ENCODE results near the gene USP22.

USP22 gene

GRCh38 chr17:21020622-21021021 is 22.2 kb downstream of the USP22 start:
- no peak for DNase-seq (ENCODE audit: low read depth in 2 of 2)

- no peak for DNase-seq (ENCODE audit: low read depth in 2 of 2)
Observed at GRCh38 chr17:21019976-21020586, 22.7 kb downstream of the USP22 start.

GRCh38 chr17:21018894-21019293 is 23.9 kb downstream of the USP22 start:
- DNase-seq (ENCODE audit: low read depth in 2 of 2), result no peak

GRCh38 chr17:21017861-21018260 is 24.9 kb downstream of the USP22 start:
- DNase-seq (ENCODE audit: low read depth in 2 of 2), result no peak

- no peak for DNase-seq (ENCODE audit: low read depth in 2 of 2)
Observed at GRCh38 chr17:21017256-21017655, 25.6 kb downstream of the USP22 start.

- no peak for DNase-seq (ENCODE audit: low read depth in 2 of 2)
Observed at GRCh38 chr17:21016826-21017225, 26.0 kb downstream of the USP22 start.

GRCh38 chr17:21015564-21015963 is 27.2 kb downstream of the USP22 start:
- no peak for DNase-seq (ENCODE audit: low read depth in 2 of 2)

- DNase-seq (ENCODE audit: low read depth in 2 of 2), result no peak
Observed at GRCh38 chr17:21014498-21014897, 28.3 kb downstream of the USP22 start.

- DNase-seq (ENCODE audit: low read depth in 2 of 2), result no peak
Observed at GRCh38 chr17:21013983-21014382, 28.8 kb downstream of the USP22 start.

GRCh38 chr17:21012736-21013135 is 30.1 kb downstream of the USP22 start:
- DNase-seq (ENCODE audit: low read depth in 2 of 2), result no peak

GRCh38 chr17:21010705-21011596 is 31.9 kb downstream of the USP22 start:
- DNase-seq (ENCODE audit: low read depth in 2 of 2), result no peak

GRCh38 chr17:21008992-21009671 is 33.7 kb downstream of the USP22 start:
- DNase-seq (ENCODE audit: low read depth in 2 of 2), result no peak

GRCh38 chr17:21008160-21008915 is 34.5 kb downstream of the USP22 start:
- no peak for DNase-seq (ENCODE audit: low read depth in 2 of 2)

- no peak for DNase-seq (ENCODE audit: low read depth in 2 of 2)
Observed at GRCh38 chr17:21007646-21008045, 35.2 kb downstream of the USP22 start.

GRCh38 chr17:21005803-21006202 is 37.0 kb downstream of the USP22 start:
- no peak for DNase-seq (ENCODE audit: low read depth in 2 of 2)

GRCh38 chr17:21005367-21005766 is 37.4 kb downstream of the USP22 start:
- no peak for DNase-seq (ENCODE audit: low read depth in 2 of 2)

GRCh38 chr17:21004016-21004930 is 38.5 kb downstream of the USP22 start:
- DNase-seq (ENCODE audit: low read depth in 2 of 2), result no peak

- no peak for DNase-seq (ENCODE audit: low read depth in 2 of 2)
Observed at GRCh38 chr17:21003007-21003621, 39.7 kb downstream of the USP22 start.

GRCh38 chr17:21002309-21003006 is 40.4 kb downstream of the USP22 start:
- no peak for DNase-seq (ENCODE audit: low read depth in 2 of 2)

GRCh38 chr17:21001813-21002221 is 41.0 kb downstream of the USP22 start:
- DNase-seq (ENCODE audit: low read depth in 2 of 2), result no peak

Measured in stimulated activated CD4-positive, alpha-beta T cell treated with anti-CD3 and anti-CD28 coated beads, Interleukin-4, amount 100 ng/mL, for 48 hours (primary cell).